Fibroblast of lung (primary cell): ENCODE results near the gene SEMA6A. TPM values are rescaled to one million over a fixed set of nuclear protein-coding genes. Genes with fewer than 3 reads are reported as not detected.

Experiments
- DNase-seq, 2 donors: peaks; one replicate each; pipeline versions ENCODE4 v3.0.0 to v3.0.0-alpha.2; 2010; ENCODE audit warnings: low read depth in 2 of 2
- H2AFZ ChIP-seq: 2 replicates; pipeline ENCODE4 v1.5.1; 2012; ENCODE audit warnings: low read length, control low read depth, inconsistent platforms
- H3K27ac ChIP-seq: 2 replicates; pipeline ENCODE4 v1.5.1; 2011; ENCODE audit warnings: low read length, control low read depth; ENCODE audit not compliant: insufficient read depth
- H3K27me3 ChIP-seq: 2 replicates; pipeline ENCODE4 v1.5.1; 2011; ENCODE audit warnings: mild to moderate bottlenecking, low read length; ENCODE audit not compliant: control insufficient read depth, insufficient read depth
- H3K36me3 ChIP-seq: 2 replicates; pipeline ENCODE4 v1.5.1; 2011; ENCODE audit warnings: low read length; ENCODE audit not compliant: control insufficient read depth, insufficient read depth
- H3K4me1 ChIP-seq: 2 replicates; pipeline ENCODE4 v1.5.1; 2011; ENCODE audit warnings: low read length; ENCODE audit not compliant: control insufficient read depth, insufficient read depth; ENCODE audit errors: extremely low read depth
- H3K4me2 ChIP-seq: 2 replicates; pipeline ENCODE4 v1.5.1; 2011; ENCODE audit warnings: low read length, control low read depth; ENCODE audit not compliant: insufficient read depth; ENCODE audit errors: extremely low read depth
- H3K4me3 ChIP-seq, 4 experiments: fragments of 200-600 bp in 1 of 4; sonication (generic) in 1 of 4; replicated peaks in 1 of 4; 2 replicates each; pipeline ENCODE4 v1.5.1; 2011 to 2016; ENCODE audit warnings: low read length in 4 of 4, low read depth in 3 of 4, mild to moderate bottlenecking in 3 of 4, control low read depth in 2 of 4, inconsistent platforms in 1 of 4, mixed read lengths in 1 of 4; ENCODE audit not compliant: insufficient read depth in 1 of 4; ENCODE audit errors: control extremely low read depth in 1 of 4
- H3K79me2 ChIP-seq: 2 replicates; pipeline ENCODE4 v1.5.1; 2012; ENCODE audit warnings: mild to moderate bottlenecking, low read length, inconsistent platforms; ENCODE audit not compliant: control insufficient read depth, insufficient read depth
- H3K9ac ChIP-seq: 2 replicates; pipeline ENCODE4 v1.5.1; 2011; ENCODE audit warnings: mild to moderate bottlenecking, low read length, control low read depth; ENCODE audit not compliant: insufficient read depth
- H3K9me3 ChIP-seq: 2 replicates; pipeline ENCODE4 v1.5.1; 2012; ENCODE audit warnings: low read depth, low read length; ENCODE audit not compliant: control insufficient read depth, insufficient read depth
- H4K20me1 ChIP-seq: 2 replicates; pipeline ENCODE4 v1.5.1; 2011; ENCODE audit warnings: low read length; ENCODE audit not compliant: control insufficient read depth, insufficient read depth; ENCODE audit errors: extremely low read depth
- CTCF ChIP-seq, 2 donors: IDR thresholded peaks in 1 of 2; conservative IDR thresholded peaks in 1 of 2; 1 replicate in 1 of 2; 2 replicates in 1 of 2; pipeline ENCODE4 v1.5.1; 2011 to 2012; ENCODE audit warnings: low read length in 2 of 2, control low read depth in 1 of 2, inconsistent platforms in 1 of 2, low read depth in 1 of 2, mild to moderate bottlenecking in 1 of 2
- EZH2 ChIP-seq: IDR thresholded peaks from 2 replicates; pipeline ENCODE4 v1.5.1; 2012; ENCODE audit warnings: low read length, control low read depth, mild to moderate bottlenecking; ENCODE audit errors: missing control alignments
- polyA plus RNA-seq, 2 donors: library from polyadenylated mRNA; depleted of rRNA in 1 of 2; stranded (reverse) in 1 of 2; unstranded in 1 of 2; fragments of >200 nt; gene quantifications; 2 replicates each; pipeline ENCODE4 v1.2.1, GENCODE V29; 2011 to 2012; ENCODE audit warnings: missing spikeins in 1 of 2
- total RNA-seq: library from RNA; depleted of rRNA; stranded (reverse); fragments of >200 nt; gene quantifications from 2 replicates; pipeline ENCODE4 v1.2.1, GENCODE V29; 2014

SEMA6A gene
- total and polyA plus RNA-seq, 2 donors (not counting 1 experiment from before 2014, with no cell fraction given): 0.17 to 0.22 TPM

GRCh38 chr5:116564756-116565490, 9.7 kb downstream of the SEMA6A start:
- Histone ChIP-seq H3K36me3 (no peaks in the 10 kb centered on the region), H3K27ac (no peak overlapping the region), H3K9ac (no peak overlapping the region), H2AFZ (no peak overlapping the region), H3K4me2 (no peak overlapping the region), H3K79me2 (no peaks in the 10 kb centered on the region), H3K4me3 (no peak overlapping the region), H3K4me1 (no peaks in the 10 kb centered on the region), H3K9me3 (no peaks in the 10 kb centered on the region), H3K27me3 (no peaks in the 10 kb centered on the region), H4K20me1 (no peaks in the 10 kb centered on the region)
- no peak for DNase-seq
- TF ChIP-seq EZH2: no peak
- TF ChIP-seq CTCF (conservative IDR thresholded peaks at IDR 0.05 in 1 of 2, IDR thresholded peaks at IDR 0.05 in 1 of 2; ENCODE audit: low read depth in 1 of 2, low read length in 2 of 2): no peak

GRCh38 chr5:116564312-116564711, 10.3 kb downstream of the SEMA6A start:
- Histone ChIP-seq H3K9me3 (no peaks in the 10 kb centered on the region), H3K27me3 (no peaks in the 10 kb centered on the region), H3K79me2 (no peaks in the 10 kb centered on the region), H3K36me3 (no peaks in the 10 kb centered on the region), H4K20me1 (no peaks in the 10 kb centered on the region), H3K4me2 (no peak overlapping the region), H2AFZ (no peak overlapping the region), H3K9ac (no peak overlapping the region), H3K27ac (no peak overlapping the region), H3K4me3 (no peak overlapping the region), H3K4me1 (no peaks in the 10 kb centered on the region)
- no peak for DNase-seq
- no peak for TF ChIP-seq CTCF (conservative IDR thresholded peaks at IDR 0.05 in 1 of 2, IDR thresholded peaks at IDR 0.05 in 1 of 2; ENCODE audit: low read depth in 1 of 2, low read length in 2 of 2)
- no peak for TF ChIP-seq EZH2

- H3K27ac ChIP-seq: no peak overlapping the region
- no peak overlapping the region for H2AFZ ChIP-seq
- H3K79me2 ChIP-seq: no peaks in the 10 kb centered on the region
- H3K9ac ChIP-seq: no peak overlapping the region
- TF ChIP-seq CTCF (conservative IDR thresholded peaks at IDR 0.05 in 1 of 2, IDR thresholded peaks at IDR 0.05 in 1 of 2; ENCODE audit: low read depth in 1 of 2, low read length in 2 of 2) (no peak), EZH2 (no peak)
- no peak overlapping the region for H3K4me2 ChIP-seq
- H3K9me3 ChIP-seq: no peaks in the 10 kb centered on the region
- H3K36me3 ChIP-seq: no peaks in the 10 kb centered on the region
- no peak for DNase-seq
- no peaks in the 10 kb centered on the region for H4K20me1 ChIP-seq
- no peak overlapping the region for H3K4me3 ChIP-seq
- no peaks in the 10 kb centered on the region for H3K27me3 ChIP-seq
- no peaks in the 10 kb centered on the region for H3K4me1 ChIP-seq
Measured at GRCh38 chr5:116563736-116564308, 10.8 kb downstream of the SEMA6A start.
